HG03280 (cell line): ENCODE measurements around the gene FREM1.

Source experiments
- ATAC-seq: cut with Tn5 transposase; IDR thresholded peaks from one replicate; pipeline ENCODE4 v1.9.1; 2021; ENCODE audit warnings: mild to moderate bottlenecking, moderate library complexity; ENCODE audit not compliant: unreplicated experiment

The FREM1 gene

GRCh38 chr9:14766299-14766698, 143.9 kb downstream of the FREM1 start:
- no peak for ATAC-seq

GRCh38 chr9:14761584-14761983, 148.6 kb downstream of the FREM1 start:
- no peak for ATAC-seq

- no peak for ATAC-seq
Observed at GRCh38 chr9:14760060-14760459, 150.2 kb downstream of the FREM1 start.

GRCh38 chr9:14756291-14756690, 153.9 kb downstream of the FREM1 start:
- ATAC-seq = no peak

GRCh38 chr9:14752871-14753270, 157.4 kb downstream of the FREM1 start:
- no peak for ATAC-seq

- no peak for ATAC-seq
Observed at GRCh38 chr9:14752271-14752670, 158.0 kb downstream of the FREM1 start.

GRCh38 chr9:14750821-14751220, 159.4 kb downstream of the FREM1 start:
- ATAC-seq = no peak

DNA sequence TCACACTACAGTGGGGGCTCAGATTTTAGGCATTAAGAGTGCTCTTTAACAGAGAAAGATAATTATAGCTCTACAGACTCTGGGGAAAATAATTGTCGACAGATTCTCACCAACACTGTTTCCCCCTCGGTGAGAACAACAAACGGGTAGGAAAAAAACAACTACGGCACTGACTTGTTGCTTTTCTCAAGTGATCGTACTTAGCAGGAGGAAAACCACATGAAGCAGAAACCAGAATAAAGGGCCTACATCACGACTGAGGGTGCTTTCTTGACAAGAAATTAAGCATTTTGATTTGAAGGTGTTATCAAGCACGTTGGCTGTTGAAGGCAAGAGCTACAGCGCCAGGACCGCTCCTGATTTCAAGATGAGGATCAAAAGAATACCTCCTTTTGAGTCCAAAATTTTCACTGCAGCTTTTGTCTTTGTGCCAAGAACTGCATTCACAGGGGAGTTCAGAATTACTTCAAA, 160.5 kb downstream of the FREM1 start:
- ATAC-seq = no peak

DNA sequence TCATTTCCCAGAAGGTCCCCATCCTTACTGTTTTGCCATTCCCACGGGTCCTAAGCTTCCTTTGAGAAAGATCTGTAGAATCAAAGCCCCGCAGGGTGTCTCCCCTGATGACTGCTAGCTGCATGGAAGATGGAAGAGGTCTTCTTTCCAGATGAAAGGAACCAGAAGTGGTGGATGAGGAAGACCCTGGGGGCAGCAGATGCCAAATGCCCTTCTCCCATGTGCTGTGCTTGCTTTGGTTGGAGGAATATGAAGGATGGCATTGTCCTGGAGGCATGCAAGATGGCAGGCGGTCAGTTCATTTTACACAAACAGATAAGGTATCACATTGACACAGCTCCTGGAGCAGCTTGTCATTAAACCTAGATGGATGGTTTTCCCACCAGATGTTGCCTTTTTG, 161.9 kb downstream of the FREM1 start:
- ATAC-seq = no peak

DNA sequence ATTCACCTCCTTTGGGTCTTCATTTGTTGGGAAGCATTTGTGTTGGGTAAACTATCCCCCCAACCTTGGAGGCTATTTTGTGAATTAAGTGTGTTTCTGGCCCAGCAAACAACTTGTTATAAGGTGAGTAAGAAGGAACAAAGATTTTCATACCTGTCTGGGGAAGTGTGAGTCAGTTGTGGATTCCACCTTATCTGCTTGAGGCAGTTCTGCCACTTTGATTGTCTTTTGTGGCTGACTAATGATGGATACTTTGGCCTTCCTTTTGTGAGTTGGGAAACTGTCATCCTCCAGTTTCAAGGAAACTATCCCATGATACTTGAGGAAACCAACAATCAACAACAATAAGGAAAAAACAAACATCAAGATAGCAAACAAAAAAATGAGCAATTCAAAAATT, 163.1 kb downstream of the FREM1 start:
- ATAC-seq = no peak

- ATAC-seq = no peak
Observed at GRCh38 chr9:14746626-14747025, 163.6 kb downstream of the FREM1 start.

- no peak for ATAC-seq
Observed at GRCh38 chr9:14744768-14745167, 165.5 kb downstream of the FREM1 start.

- peak; percentile 80 for ATAC-seq
Observed at GRCh38 chr9:14741369-14741768, 168.9 kb downstream of the FREM1 start.

GRCh38 chr9:14733133-14733532, 177.1 kb downstream of the FREM1 start:
- no peak for ATAC-seq

GRCh38 chr9:14731294-14731981, 178.8 kb downstream of the FREM1 start:
- no peak for ATAC-seq

DNA sequence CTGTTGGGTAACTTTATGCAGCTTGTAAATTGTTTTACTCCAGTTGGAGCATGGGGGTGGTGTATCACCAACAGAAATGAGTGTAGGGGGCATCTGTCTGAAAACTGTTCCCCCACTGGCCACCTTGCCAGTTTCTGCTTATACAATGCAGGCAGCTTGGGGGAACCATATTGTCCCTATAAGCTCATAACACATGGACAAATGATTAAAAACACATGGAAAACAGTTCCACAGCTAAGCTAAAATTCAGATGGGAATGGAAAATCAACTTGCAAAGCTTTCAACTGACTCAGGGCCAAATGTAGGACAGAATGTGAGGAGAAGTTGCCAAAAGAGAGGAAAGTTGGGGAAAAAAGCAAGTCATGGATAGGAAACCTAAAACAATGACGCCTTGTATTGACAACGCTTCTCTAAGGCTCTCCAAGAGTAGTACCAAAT, 179.7 kb downstream of the FREM1 start:
- ATAC-seq = no peak

GRCh38 chr9:14723301-14723700, 186.9 kb downstream of the FREM1 start:
- no peak for ATAC-seq

DNA sequence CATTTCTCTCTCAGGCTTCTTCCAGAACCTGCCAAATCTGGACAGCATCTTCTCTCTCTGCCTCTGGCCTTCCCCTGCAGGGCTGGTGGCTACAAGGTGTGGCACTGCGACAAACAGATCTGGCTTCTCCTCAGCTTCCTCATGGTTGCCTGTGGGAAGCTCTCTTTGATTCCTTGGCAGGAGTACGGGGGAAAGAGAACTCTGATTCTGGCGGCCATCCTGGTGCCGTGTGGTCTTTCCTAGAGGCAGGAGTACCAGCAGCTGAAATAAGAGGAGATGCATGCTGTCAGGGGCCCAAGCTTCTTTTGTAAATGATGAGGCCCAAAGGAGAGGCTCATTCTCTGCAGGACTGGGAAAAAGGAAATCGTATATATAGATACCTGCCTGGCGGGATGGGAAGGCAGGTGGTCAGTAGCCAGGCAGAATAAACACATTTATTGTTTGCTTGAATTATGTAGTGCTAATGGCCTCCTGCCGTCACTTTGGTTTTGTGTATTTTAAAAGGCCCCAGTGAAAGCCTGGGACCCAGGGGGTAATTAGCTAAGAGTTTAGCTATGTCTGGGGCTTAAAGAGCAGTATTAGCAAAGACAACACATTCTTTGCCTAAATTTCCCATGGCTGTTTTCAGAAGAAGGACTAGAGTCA, 187.7 kb downstream of the FREM1 start, which contains the start of gene CER1:
CER1 (minus strand) TSS at position 343 of the 645 bp plus-strand sequence; CDS start at position 282, 61 bp downstream.
- ATAC-seq = no peak

DNA sequence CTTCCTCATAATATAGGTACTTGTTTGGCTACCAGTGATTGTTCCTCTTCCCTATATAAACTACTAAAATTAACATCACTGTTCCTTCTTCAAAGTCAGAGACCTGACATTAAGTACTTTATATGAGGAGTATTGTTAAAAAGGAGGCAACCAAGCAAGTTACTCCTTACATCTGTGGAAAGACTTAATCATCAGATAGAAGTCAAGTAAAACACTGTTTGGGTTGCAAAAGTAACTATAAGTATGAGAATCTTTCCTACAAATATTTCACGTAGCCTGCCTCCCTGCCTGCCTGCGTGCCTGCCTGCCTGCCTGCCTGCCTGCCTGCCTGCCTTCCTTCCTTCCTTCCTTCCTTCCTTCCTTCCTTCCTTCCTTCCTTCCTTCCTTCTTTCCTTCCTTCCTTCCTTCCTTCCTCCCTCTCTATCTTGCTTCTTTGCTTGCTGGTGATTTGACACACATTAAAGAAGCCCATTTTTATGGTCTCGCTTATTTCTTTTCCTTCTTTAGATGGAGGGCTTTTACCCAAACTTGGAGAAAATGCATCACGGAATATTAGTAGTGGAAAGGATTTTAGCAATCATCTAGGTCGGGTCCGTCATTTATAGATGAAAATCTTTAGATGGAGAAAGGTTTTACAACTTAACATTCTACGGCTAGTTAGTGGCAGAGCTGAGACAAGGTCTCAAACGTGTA, 190.9 kb downstream of the FREM1 start:
- ATAC-seq = no peak

- no peak for ATAC-seq
Observed at GRCh38 chr9:14715102-14715501, 195.1 kb downstream of the FREM1 start.

DNA sequence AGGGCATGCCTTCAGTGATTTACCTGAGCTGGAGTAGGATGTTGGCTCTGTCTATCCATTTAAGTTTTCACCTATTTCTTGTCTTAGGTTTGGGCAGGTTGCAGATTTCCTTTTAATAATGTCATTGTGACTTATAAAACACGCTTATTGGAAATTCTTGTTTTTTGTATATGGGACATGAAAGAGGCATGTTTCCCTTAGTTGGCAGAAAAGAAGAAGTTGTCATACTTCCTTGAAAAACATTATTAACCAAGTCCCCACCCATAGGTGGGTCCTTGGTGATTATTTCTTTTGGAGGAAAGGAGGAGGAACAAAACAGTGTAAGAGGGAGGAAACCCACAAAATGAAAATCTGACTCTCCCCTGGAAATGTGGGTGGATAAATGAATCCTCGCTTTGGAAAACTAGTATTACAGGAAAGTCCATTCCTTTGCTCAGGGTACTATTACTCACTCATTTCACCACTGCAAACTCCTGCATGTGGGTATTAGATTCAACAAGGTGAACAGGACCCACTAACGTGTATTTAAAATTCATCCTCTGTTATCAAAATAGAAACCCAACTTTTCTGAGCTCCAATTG, 197.0 kb downstream of the FREM1 start:
- ATAC-seq = no peak
